Heart right ventricle (tissue), 16 donors: ENCODE results near the gene TOE1. TPM values are rescaled to one million over a fixed set of nuclear protein-coding genes. Genes with fewer than 3 reads are reported as not detected.

ENCODE experiments used
- ATAC-seq, 8 donors: fragments of 200-7000 bp; cut with Tn5 transposase; one replicate each; pipeline ENCODE4 v1.9.1; 2020; ENCODE audit warnings: mild to moderate bottlenecking in 8 of 8, moderate library complexity in 8 of 8, moderate number of reproducible peaks in 1 of 8
- DNase-seq, 2 donors: peaks; one replicate each; pipeline ENCODE4 v3.0.0-alpha.2; 2020
- H3K27ac ChIP-seq, 10 donors: fragments of 200-600 bp; sonication (generic) in 2 of 10; one replicate each; pipeline versions ENCODE4 v1.5.0 to v1.8.0; 2020 to 2022; ENCODE audit warnings: mild to moderate bottlenecking in 3 of 10
- H3K27me3 ChIP-seq, 7 donors: fragments of 200-600 bp; one replicate each; pipeline ENCODE4 v1.8.0; 2021 to 2022; ENCODE audit warnings: mild to moderate bottlenecking in 2 of 7
- H3K36me3 ChIP-seq, 9 donors: fragments of 200-600 bp; sonication (generic) in 1 of 9; one replicate each; pipeline versions ENCODE4 v1.5.0 to v1.8.0; 2020 to 2022; ENCODE audit warnings: mild to moderate bottlenecking in 2 of 9
- H3K4me1 ChIP-seq, 9 donors: fragments of 200-600 bp; sonication (generic) in 1 of 9; one replicate each; pipeline versions ENCODE4 v1.5.0 to v1.8.0; 2020 to 2022; ENCODE audit warnings: mild to moderate bottlenecking in 4 of 9
- H3K4me3 ChIP-seq, 10 donors: fragments of 200-600 bp; sonication (generic) in 2 of 10; one replicate each; pipeline versions ENCODE4 v1.5.0 to v1.8.0; 2020 to 2022; ENCODE audit warnings: mild to moderate bottlenecking in 7 of 10, moderate library complexity in 2 of 10
- H3K9me3 ChIP-seq, 11 donors: fragments of 200-600 bp in 10 of 11; sonication (generic) in 2 of 11; one replicate each; pipeline versions ENCODE4 v1.5.0 to v1.8.0; 2013 to 2022; ENCODE audit warnings: mild to moderate bottlenecking in 2 of 11, control low read depth in 1 of 11, moderate library complexity in 1 of 11
- WGBS, 2 donors: extraction: QIAGEN DNeasy Blood & Tissue Kit; methylation state at CpG; one replicate each; pipeline ENCODE4 v1.1.7; 2013; ENCODE audit warnings: inconsistent platforms in 1 of 2; 5-methylcytosine and 5-hydroxymethylcytosine counted together
- intact Hi-C, 10 donors: fragments of 100-400 bp; cut with DNase I; formaldehyde crosslinking; loops; one replicate each; pipeline versions ENCODE4 v1.11.1 to v1.14.2; 2022
- polyA plus RNA-seq, 2 donors: library from polyadenylated mRNA; stranded (reverse); fragments of 200-250 nt; gene quantifications; one replicate each; pipeline ENCODE4 v1.2.3, GENCODE V29; 2013
- total RNA-seq, 10 donors: library from RNA; stranded (reverse); fragmentation: NEBNext Ultra II Directional in 3 of 10; extraction: Animal tissue kit (Norgen Biotek cat#: 25700) in 3 of 10; gene quantifications; one replicate each; pipeline versions ENCODE4 v1.2.1 to v1.2.4, GENCODE V29; 2021 to 2023
- TF ChIP-seq, protein P1 (sequence below), 9 donors: fragments of 200-600 bp; sonication (generic) in 2 of 9; IDR thresholded peaks; one replicate each; pipeline versions ENCODE4 v1.5.0 to v1.8.0; 2021 to 2022; ENCODE audit warnings: antibody characterized with exemption in 9 of 9, mild to moderate bottlenecking in 5 of 9, moderate library complexity in 1 of 9
- donor health status: Arrhythmogenic right ventricular cardiomyopathy.
- donor health status: ischemic (EF 13 %, LVEDD 7.1; RV severe dilation, severe dysfunction).
- donor health status: healthy with polysubstance abuse.
- donor health status: DM: no; HTN: yes; CAD: no.
- donor health status: DM: no; HTN: no; CAD: no.
- donor health status: ischemic (EF 25% LVEDD 6.9; RV normal size, moderate dysfunction).
- donor health status: ischemic (EF 25% LVEDD 5.7; RV mildly dilated, moderate dysfunction).
- donor health status: healthy.
- donor health status: DM: yes; HTN: yes; CAD: no.
- donor health status: Ischemic cardiomyopathy.
- donor health status: ischemic (EF 35%, LVEDD 5.7; RV mildly dilated, moderate dysfunction).
- donor health status: nonischemic (EF 11% LVEDD 7.7; RV severe dilation, severe dysfunction).
- donor health status: DM: yes; HTN: yes; CAD: no.
- donor health status: PGD.
- donor health status: ischemic (EF 29% LVEDD 5.4; RV normal size, mild dysfunction).
- donor health status: nonischemic (EF 23%, LVEDD 6.1; RV moderate dilation, normal function).

The TOE1 gene
- total and polyA plus RNA-seq, 12 donors, result 2.7 to 6.6 (median 4.1) TPM

DNA sequence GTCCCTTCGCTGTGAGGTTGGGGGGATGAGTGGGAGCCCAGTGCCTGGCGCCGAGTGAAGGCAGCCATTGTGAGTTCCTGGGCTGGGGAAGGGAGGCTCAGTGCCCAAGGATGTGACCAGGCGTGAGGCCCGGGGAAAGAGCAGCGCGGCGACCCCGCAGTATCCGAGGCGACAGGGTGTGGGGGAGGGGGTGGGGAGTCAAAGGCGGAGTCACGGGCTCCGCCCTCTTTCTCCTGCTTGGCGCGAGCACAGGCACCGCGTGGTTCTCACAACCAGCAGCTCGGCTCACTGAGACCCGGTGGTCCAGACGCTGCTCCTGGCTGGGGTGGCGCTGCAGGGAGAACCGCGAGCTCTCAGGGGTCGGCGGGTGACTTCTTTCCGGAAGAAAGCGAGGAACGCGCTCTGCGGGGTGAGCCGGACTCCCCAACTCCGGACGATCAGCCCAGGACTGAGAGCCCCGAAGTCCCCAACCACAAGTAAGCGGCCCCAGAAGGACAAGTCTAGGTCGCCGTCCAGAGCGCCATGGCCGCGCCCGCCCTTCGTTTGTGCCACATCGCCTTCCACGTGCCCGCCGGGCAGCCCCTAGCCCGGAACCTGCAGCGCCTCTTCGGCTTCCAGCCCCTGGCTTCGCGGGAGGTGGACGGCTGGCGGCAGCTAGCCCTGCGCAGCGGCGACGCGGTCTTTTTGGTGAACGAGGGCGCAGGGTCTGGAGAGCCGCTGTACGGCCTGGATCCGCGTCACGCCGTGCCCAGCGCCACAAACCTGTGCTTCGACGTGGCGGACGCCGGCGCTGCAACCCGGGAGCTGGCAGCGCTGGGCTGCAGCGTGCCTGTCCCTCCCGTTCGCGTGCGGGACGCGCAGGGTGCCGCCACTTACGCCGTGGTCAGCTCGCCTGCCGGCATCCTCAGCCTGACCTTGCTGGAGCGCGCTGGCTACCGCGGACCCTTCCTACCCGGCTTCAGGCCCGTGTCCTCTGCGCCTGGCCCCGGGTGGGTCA is 13.0 kb upstream of the TOE1 start, which contains the start of gene HPDL:
Gene HPDL, plus strand, starts transcription at position 269 of the 997 bp plus-strand sequence. Its CDS starts 254 bp downstream, at position 523.
- peaks cover 0 to 9% (median 0%) of the 10 kb centered on the region in 7 donors for H3K27me3 ChIP-seq
- DNase-seq (peak; percentile 60 to 63), ATAC-seq (peak; percentile 78 to 91 (median 88))
- TF ChIP-seq, protein P1, sequence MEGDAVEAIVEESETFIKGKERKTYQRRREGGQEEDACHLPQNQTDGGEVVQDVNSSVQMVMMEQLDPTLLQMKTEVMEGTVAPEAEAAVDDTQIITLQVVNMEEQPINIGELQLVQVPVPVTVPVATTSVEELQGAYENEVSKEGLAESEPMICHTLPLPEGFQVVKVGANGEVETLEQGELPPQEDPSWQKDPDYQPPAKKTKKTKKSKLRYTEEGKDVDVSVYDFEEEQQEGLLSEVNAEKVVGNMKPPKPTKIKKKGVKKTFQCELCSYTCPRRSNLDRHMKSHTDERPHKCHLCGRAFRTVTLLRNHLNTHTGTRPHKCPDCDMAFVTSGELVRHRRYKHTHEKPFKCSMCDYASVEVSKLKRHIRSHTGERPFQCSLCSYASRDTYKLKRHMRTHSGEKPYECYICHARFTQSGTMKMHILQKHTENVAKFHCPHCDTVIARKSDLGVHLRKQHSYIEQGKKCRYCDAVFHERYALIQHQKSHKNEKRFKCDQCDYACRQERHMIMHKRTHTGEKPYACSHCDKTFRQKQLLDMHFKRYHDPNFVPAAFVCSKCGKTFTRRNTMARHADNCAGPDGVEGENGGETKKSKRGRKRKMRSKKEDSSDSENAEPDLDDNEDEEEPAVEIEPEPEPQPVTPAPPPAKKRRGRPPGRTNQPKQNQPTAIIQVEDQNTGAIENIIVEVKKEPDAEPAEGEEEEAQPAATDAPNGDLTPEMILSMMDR (IDR thresholded peaks at IDR 0.05), result no peak
- no peaks in the 10 kb centered on the region for H3K9me3 ChIP-seq
- 5 to 6% methylated on average over 93 to 95 of the region's 96 CpGs for WGBS, 2 donors
- H3K4me3 ChIP-seq, result peak within 1 kb of the TSS; percentile 23 to 60 (median 52)
- peak within 1 kb of the TSS in 2 of 10 donors; percentile 4 to 24 for H3K27ac ChIP-seq
- peaks cover 0 to 20% (median 11%) of the 10 kb centered on the region in 9 donors for H3K4me1 ChIP-seq
- intact Hi-C loops, result no loop called here
- peaks cover 0 to 37% (median 15%) of the 10 kb centered on the region in 9 donors for H3K36me3 ChIP-seq

DNA sequence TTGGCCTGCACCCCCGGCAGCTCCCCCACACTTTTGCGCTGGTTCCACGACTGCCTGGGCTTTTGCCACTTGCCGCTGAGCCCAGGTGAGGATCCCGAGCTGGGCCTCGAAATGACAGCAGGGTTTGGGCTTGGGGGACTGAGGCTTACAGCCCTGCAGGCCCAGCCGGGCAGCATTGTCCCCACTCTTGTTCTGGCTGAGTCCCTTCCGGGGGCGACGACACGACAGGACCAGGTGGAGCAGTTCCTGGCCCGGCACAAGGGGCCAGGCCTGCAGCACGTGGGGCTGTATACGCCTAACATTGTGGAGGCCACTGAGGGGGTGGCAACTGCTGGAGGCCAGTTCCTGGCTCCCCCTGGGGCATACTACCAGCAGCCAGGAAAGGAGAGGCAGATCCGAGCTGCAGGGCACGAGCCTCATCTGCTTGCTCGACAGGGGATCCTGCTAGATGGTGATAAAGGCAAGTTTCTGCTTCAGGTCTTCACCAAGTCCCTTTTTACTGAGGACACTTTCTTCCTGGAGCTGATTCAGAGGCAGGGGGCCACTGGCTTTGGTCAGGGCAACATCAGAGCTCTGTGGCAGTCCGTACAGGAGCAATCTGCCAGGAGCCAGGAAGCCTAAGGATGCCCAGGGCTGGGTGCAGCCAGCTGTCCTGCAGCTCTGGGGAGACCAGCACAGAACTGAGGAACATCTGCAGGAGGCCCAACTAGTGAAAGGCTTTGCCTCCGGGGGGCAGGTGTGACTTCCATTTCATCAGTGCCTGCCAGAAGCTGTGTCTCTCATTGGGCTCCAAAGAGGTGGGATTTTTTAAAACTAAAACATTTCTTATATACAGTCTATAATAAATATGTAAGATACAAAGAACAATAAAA is 12.1 kb upstream of the TOE1 start:
- WGBS, 2 donors, result 70% methylated on average over 19 of the region's 19 CpGs
- Histone ChIP-seq H3K27ac (no peak overlapping the region), H3K27me3 (peaks cover 0 to 9% (median 0%) of the 10 kb centered on the region in 7 donors), H3K4me3 (peak overlapping the region in 6 of 10 donors; percentile 37 to 60 (median 55)), H3K4me1 (peaks cover 0 to 20% (median 11%) of the 10 kb centered on the region in 9 donors), H3K36me3 (peaks cover 0 to 46% (median 24%) of the 10 kb centered on the region in 9 donors), H3K9me3 (no peaks in the 10 kb centered on the region)
- intact Hi-C loops, result no loop called here
- ATAC-seq (peak in 1 of 8 donors; percentile 10), DNase-seq (no peak)
- TF ChIP-seq, protein P1 (IDR thresholded peaks at IDR 0.05), result no peak

DNA sequence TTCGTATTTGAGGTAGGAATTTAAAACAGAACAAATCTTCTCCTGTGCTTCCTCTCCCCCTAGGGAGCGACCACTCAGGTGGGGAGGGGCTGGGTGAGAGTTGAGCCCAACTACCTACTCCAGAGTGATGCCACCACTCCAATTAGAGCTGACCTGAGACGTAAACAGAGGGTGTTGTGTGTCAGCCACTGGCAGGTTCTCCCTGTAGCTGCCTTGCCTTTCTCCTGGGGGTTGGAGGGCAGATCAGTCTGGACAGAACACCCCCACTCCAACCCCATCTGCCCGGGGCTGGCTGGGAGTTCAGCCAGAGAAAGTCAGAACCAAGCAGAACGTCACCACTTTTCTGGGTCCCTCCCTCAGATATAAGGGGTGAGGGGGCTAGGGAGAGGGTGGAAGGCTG is 11.3 kb upstream of the TOE1 start:
- DNase-seq (no peak), ATAC-seq (no peak)
- Histone ChIP-seq H3K36me3 (peaks cover 0 to 54% (median 27%) of the 10 kb centered on the region in 9 donors), H3K4me3 (no peak overlapping the region), H3K4me1 (peaks cover 0 to 20% (median 11%) of the 10 kb centered on the region in 9 donors), H3K27ac (no peak overlapping the region), H3K27me3 (peaks cover 0 to 9% (median 0%) of the 10 kb centered on the region in 7 donors), H3K9me3 (no peaks in the 10 kb centered on the region)
- TF ChIP-seq, protein P1 (IDR thresholded peaks at IDR 0.05), result no peak
- 82 to 83% methylated on average over 5 of the region's 5 CpGs for WGBS, 2 donors
- intact Hi-C loops, result no loop called here

- peaks cover 0 to 61% (median 30%) of the 10 kb centered on the region in 9 donors for H3K36me3 ChIP-seq
- H3K27ac ChIP-seq, result no peak overlapping the region
- intact Hi-C loops, result no loop called here
- no peak overlapping the region for H3K4me3 ChIP-seq
- H3K4me1 ChIP-seq, result peaks cover 0 to 28% (median 14%) of the 10 kb centered on the region in 9 donors
- TF ChIP-seq, protein P1 (IDR thresholded peaks at IDR 0.05), result no peak
- no peak for DNase-seq
- ATAC-seq, result no peak
- 73 to 75% methylated on average over 4 of the region's 4 CpGs for WGBS, 2 donors
- no peaks in the 10 kb centered on the region for H3K9me3 ChIP-seq
- H3K27me3 ChIP-seq, result peaks cover 0 to 9% (median 0%) of the 10 kb centered on the region in 7 donors
These were observed 10.5 kb upstream of the TOE1 start for GRCh38 chr1:45329445-45329844.
